ENCODE measurements around the gene ESRRG.

- TF ChIP-seq SRF (IDR thresholded peaks at IDR 0.05; ENCODE audit: low read depth, low read length) (no peak), SP1 (IDR thresholded peaks at IDR 0.05; ENCODE audit: low read depth, low read length) (no peak), KDM1A (IDR thresholded peaks at IDR 0.05; ENCODE audit: borderline replicate concordance, low read length) (no peak), EZH2 (IDR thresholded peaks at IDR 0.05; ENCODE audit: low read depth, low read length, severe bottlenecking) (no peak), TAF1 (IDR thresholded peaks at IDR 0.05; ENCODE audit: low read depth, low read length) (no peak), EP300 (IDR thresholded peaks at IDR 0.05; ENCODE audit: borderline replicate concordance in 1 of 2, low read depth in 2 of 2, low read length in 2 of 2) (no peak)
These were observed 3.2 kb upstream of the ESRRG start for GRCh38 chr1:216726435-216726834.

Data from H1 (cell line).